ENCODE data around the gene CFAP97D2. TPM values are rescaled to one million over a fixed set of nuclear protein-coding genes. Genes with fewer than 3 reads are reported as not detected.

CFAP97D2 gene
- total and polyA plus RNA-seq, 2 experiments from 2014 or later: not detected

GRCh38 chr13:114164053-114164452 lies 15.0 kb upstream of the CFAP97D2 start:
- WGBS (ENCODE audit: low lambda C conversion rate, missing lambda C conversion rate): 89% methylated on average over 10 of the region's 14 CpGs
- Histone ChIP-seq H3K27me3 (peaks cover 3% of the 10 kb centered on the region), H3K27ac (no peak overlapping the region), H3K9me3 (ENCODE audit: low read depth) (no peaks in the 10 kb centered on the region), H3K9me2 (replicated peaks; ENCODE audit: insufficient read depth) (no peaks in the 10 kb centered on the region), H3K4me1 (ENCODE audit: insufficient read depth) (no peaks in the 10 kb centered on the region), H3K4me2 (no peak overlapping the region), H4K20me1 (ENCODE audit: insufficient read depth, poor library complexity, severe bottlenecking) (no peaks in the 10 kb centered on the region), H3K79me2 (no peaks in the 10 kb centered on the region), H3K36me3 (replicated peaks; ENCODE audit: insufficient read depth, low read depth) (no peaks in the 10 kb centered on the region), H3K4me3 (no peak overlapping the region), H2AFZ (no peak overlapping the region)
- TF ChIP-seq EZH2phosphoT487 (IDR thresholded peaks at IDR 0.05; ENCODE audit: low read depth, severe bottlenecking, unreplicated experiment) (no peak), EZH2 (IDR thresholded peaks at IDR 0.05; ENCODE audit: borderline replicate concordance) (no peak)
- no peak for DNase-seq (ENCODE audit: low spot score)

GRCh38 chr13:114164681-114165429 lies 14.2 kb upstream of the CFAP97D2 start:
- no peaks in the 10 kb centered on the region for H3K4me1 ChIP-seq (ENCODE audit: insufficient read depth)
- peaks cover 3% of the 10 kb centered on the region for H3K27me3 ChIP-seq
- no peak overlapping the region for H3K4me3 ChIP-seq
- H3K27ac ChIP-seq: no peak overlapping the region
- H3K4me2 ChIP-seq: no peak overlapping the region
- no peaks in the 10 kb centered on the region for H3K9me3 ChIP-seq (ENCODE audit: low read depth)
- H3K36me3 ChIP-seq (replicated peaks; ENCODE audit: insufficient read depth, low read depth): no peaks in the 10 kb centered on the region
- H3K9me2 ChIP-seq (replicated peaks; ENCODE audit: insufficient read depth): no peaks in the 10 kb centered on the region
- DNase-seq (ENCODE audit: low spot score): no peak
- H2AFZ ChIP-seq: no peak overlapping the region
- H3K79me2 ChIP-seq: no peaks in the 10 kb centered on the region
- H4K20me1 ChIP-seq (ENCODE audit: insufficient read depth, poor library complexity, severe bottlenecking): no peaks in the 10 kb centered on the region
- TF ChIP-seq CTCF (IDR thresholded peaks at IDR 0.05; ENCODE audit: poor library complexity): no peak
- TF ChIP-seq EZH2phosphoT487 (IDR thresholded peaks at IDR 0.05; ENCODE audit: low read depth, severe bottlenecking, unreplicated experiment): no peak
- no peak for TF ChIP-seq EZH2 (IDR thresholded peaks at IDR 0.05; ENCODE audit: borderline replicate concordance)
- 87% methylated on average over 26 of the region's 26 CpGs for WGBS (ENCODE audit: low lambda C conversion rate, missing lambda C conversion rate)

GRCh38 chr13:114166381-114167131 lies 12.5 kb upstream of the CFAP97D2 start:
- no peak for DNase-seq (ENCODE audit: low spot score)
- H2AFZ ChIP-seq: no peak overlapping the region
- no peak overlapping the region for H3K27ac ChIP-seq
- no peaks in the 10 kb centered on the region for H3K9me2 ChIP-seq (replicated peaks; ENCODE audit: insufficient read depth)
- no peaks in the 10 kb centered on the region for H4K20me1 ChIP-seq (ENCODE audit: insufficient read depth, poor library complexity, severe bottlenecking)
- no peaks in the 10 kb centered on the region for H3K4me1 ChIP-seq (ENCODE audit: insufficient read depth)
- TF ChIP-seq EZH2 (IDR thresholded peaks at IDR 0.05; ENCODE audit: borderline replicate concordance) (no peak), CTCF (IDR thresholded peaks at IDR 0.05; ENCODE audit: poor library complexity) (no peak), EZH2phosphoT487 (IDR thresholded peaks at IDR 0.05; ENCODE audit: low read depth, severe bottlenecking, unreplicated experiment) (no peak)
- peaks cover 3% of the 10 kb centered on the region for H3K27me3 ChIP-seq
- no peaks in the 10 kb centered on the region for H3K79me2 ChIP-seq
- no peak overlapping the region for H3K4me3 ChIP-seq
- H3K4me2 ChIP-seq: no peak overlapping the region
- no peaks in the 10 kb centered on the region for H3K9me3 ChIP-seq (ENCODE audit: low read depth)
- H3K36me3 ChIP-seq (replicated peaks; ENCODE audit: insufficient read depth, low read depth): no peaks in the 10 kb centered on the region
- WGBS (ENCODE audit: low lambda C conversion rate, missing lambda C conversion rate): 87% methylated on average over 20 of the region's 20 CpGs

- TF ChIP-seq CTCF (IDR thresholded peaks at IDR 0.05; ENCODE audit: poor library complexity): no peak
- no peak for TF ChIP-seq EZH2phosphoT487 (IDR thresholded peaks at IDR 0.05; ENCODE audit: low read depth, severe bottlenecking, unreplicated experiment)
- no peak for TF ChIP-seq EZH2 (IDR thresholded peaks at IDR 0.05; ENCODE audit: borderline replicate concordance)
- Histone ChIP-seq H3K27ac (no peak overlapping the region), H3K4me1 (ENCODE audit: insufficient read depth) (no peaks in the 10 kb centered on the region), H3K36me3 (replicated peaks; ENCODE audit: insufficient read depth, low read depth) (no peaks in the 10 kb centered on the region), H4K20me1 (ENCODE audit: insufficient read depth, poor library complexity, severe bottlenecking) (no peaks in the 10 kb centered on the region), H3K4me3 (no peak overlapping the region), H3K4me2 (no peak overlapping the region), H3K79me2 (no peaks in the 10 kb centered on the region), H2AFZ (no peak overlapping the region), H3K9me2 (replicated peaks; ENCODE audit: insufficient read depth) (no peaks in the 10 kb centered on the region), H3K27me3 (peaks cover 3% of the 10 kb centered on the region), H3K9me3 (ENCODE audit: low read depth) (no peaks in the 10 kb centered on the region)
- no peak for DNase-seq (ENCODE audit: low spot score)
- whole genome bisulfite sequencing (ENCODE audit: low lambda C conversion rate, missing lambda C conversion rate): 86% methylated on average over 5 of the region's 5 CpGs
Observed at GRCh38 chr13:114167426-114167825, 11.6 kb upstream of the CFAP97D2 start.
